Activated T-cell treated with anti-CD3 and anti-CD28 coated beads for 48 hours (primary cell): Measurements from ENCODE around the gene KRTAP5-5.

Experiments used
- DNase-seq: peaks from one replicate; pipeline ENCODE4 v3.0.0-alpha.2; 2020; ENCODE audit warnings: low read depth

Gene KRTAP5-5

GRCh38 chr11:1679881-1680280 is 50.3 kb downstream of the KRTAP5-5 start:
- no peak for DNase-seq
